T-cell (primary cell): Measurements from ENCODE around the gene TUB. TPM values are rescaled to one million over a fixed set of nuclear protein-coding genes. Genes with fewer than 3 reads are reported as not detected.
A peak's percentile ranks its signal among the peaks of the same experiment; 100 is the strongest.

ENCODE experiments used
- ATAC-seq, 4 experiments: fragments of 200-7000 bp in 3 of 4; fragments of 150-1000 bp in 1 of 4; cut with Tn5 transposase; replicated peaks in 1 of 4; 1 replicate in 3 of 4; 2 replicates in 1 of 4; pipeline ENCODE4 v1.10.0; 2021; ENCODE audit warnings: moderate library complexity in 3 of 4, mild to moderate bottlenecking in 2 of 4, moderate number of reproducible peaks in 1 of 4
- CTCF ChIA-PET, 2 donors: fragments of 300-600 bp; sonication (Branson Sonifier 250); formaldehyde crosslinking; loops; one replicate each; lab custom pipeline; 2022; ENCODE audit warnings: antibody characterized with exemption in 2 of 2; lab: Charles Lee
- POLR2A ChIA-PET, 2 donors: fragments of 300-600 bp; sonication (Branson Sonifier 250); formaldehyde crosslinking; loops; one replicate each; lab custom pipeline; 2022; ENCODE audit warnings: antibody characterized with exemption in 2 of 2; lab: Charles Lee
- DNase-seq, 35 experiments: peaks; one replicate each; pipeline versions ENCODE4 v3.0.0 to v3.0.0-alpha.2; 2013 to 2023
- H3K27ac ChIP-seq: one replicate; pipeline ENCODE4 v1.5.1; 2013; ENCODE audit warnings: low read length
- H3K27me3 ChIP-seq, 2 experiments: replicated peaks in 1 of 2; 1 replicate in 1 of 2; 2 replicates in 1 of 2; pipeline versions ENCODE4 v1.6.1 to v1.7.0; 2013; ENCODE audit warnings: low read length in 1 of 2, mixed read lengths in 1 of 2; ENCODE audit not compliant: control insufficient read depth in 2 of 2, insufficient read depth in 2 of 2; ENCODE audit errors: extremely low read depth in 1 of 2
- H3K36me3 ChIP-seq, 2 donors: 1 replicate in 1 of 2; 2 replicates in 1 of 2; pipeline versions ENCODE4 v1.6.1 to v1.7.0; 2013; ENCODE audit warnings: low read length in 1 of 2; ENCODE audit not compliant: control insufficient read depth in 2 of 2, insufficient read depth in 1 of 2; ENCODE audit errors: extremely low read depth in 1 of 2
- H3K4me1 ChIP-seq, 2 experiments: 1 replicate in 1 of 2; 2 replicates in 1 of 2; pipeline versions ENCODE4 v1.6.1 to v1.7.0; 2013; ENCODE audit warnings: low read length in 2 of 2, mixed read lengths in 1 of 2; ENCODE audit not compliant: insufficient read depth in 2 of 2, control insufficient read depth in 1 of 2; ENCODE audit errors: extremely low read depth in 1 of 2
- H3K4me3 ChIP-seq, 2 donors: 1 replicate in 1 of 2; 2 replicates in 1 of 2; pipeline versions ENCODE4 v1.5.1 to v1.7.0; 2013; ENCODE audit warnings: mild to moderate bottlenecking in 2 of 2, low read length in 1 of 2, moderate library complexity in 1 of 2; ENCODE audit not compliant: control insufficient read depth in 1 of 2; ENCODE audit errors: extremely low read depth in 1 of 2
- H3K9me3 ChIP-seq: 2 replicates; pipeline ENCODE4 v1.7.0; 2013
- H3K27ac Mint-ChIP-seq, 2 donors: one replicate each; pipeline ENCODE4 v1.8.0; 2020 to 2021; ENCODE audit warnings: mild to moderate bottlenecking in 2 of 2, mixed read lengths in 2 of 2
- H3K27me3 Mint-ChIP-seq, 2 donors: one replicate each; pipeline ENCODE4 v1.8.0; 2021 to 2022; ENCODE audit warnings: mixed read lengths in 2 of 2
- H3K36me3 Mint-ChIP-seq: one replicate; pipeline ENCODE4 v1.8.0; 2021; ENCODE audit warnings: mixed read lengths
- H3K4me1 Mint-ChIP-seq, 3 donors: one replicate each; pipeline ENCODE4 v1.8.0; 2020 to 2022; ENCODE audit warnings: mixed read lengths in 3 of 3, mild to moderate bottlenecking in 1 of 3
- H3K4me3 Mint-ChIP-seq, 3 donors: one replicate each; pipeline ENCODE4 v1.8.0; 2020 to 2022; ENCODE audit warnings: mild to moderate bottlenecking in 3 of 3, mixed read lengths in 3 of 3, moderate library complexity in 3 of 3
- H3K9me3 Mint-ChIP-seq, 3 donors: one replicate each; pipeline ENCODE4 v1.8.0; 2020 to 2022; ENCODE audit warnings: mixed read lengths in 3 of 3
- WGBS: methylation state at CpG from one replicate; pipeline ENCODE4 v1.1.5; 2013; ENCODE audit warnings: missing lambda C conversion rate; ENCODE audit not compliant: insufficient coverage; 5-methylcytosine and 5-hydroxymethylcytosine counted together
- total RNA-seq, 35 experiments: library from RNA in 6 of 35; stranded (reverse) in 6 of 35; fragments of 120-200 nt in 1 of 35; gene quantifications; one replicate each; pipeline versions ENCODE4 v1.2.1 to v1.2.4 and lab custom pipeline; 2013 to 2026

TUB gene
- total RNA-seq, 5 donors from 2014 or later (not counting 1 experiment from before 2014, with no cell fraction given) = 0.05 to 0.33 (median 0.19) TPM

GRCh38 chr11:8096575-8096974 lies 15.6 kb downstream of the TUB start:
- DNase-seq = peak in 2 of 35 experiments; percentile 1 to 3
- peaks cover 0 to 6% of the 10 kb centered on the region in 2 experiments for H3K4me1 ChIP-seq
- no peaks in the 10 kb centered on the region for H3K9me3 ChIP-seq
- Mint-ChIP-seq H3K27ac (no peak overlapping the region), H3K4me3 (no peak overlapping the region), H3K9me3 (no peaks in the 10 kb centered on the region), H3K36me3 (no peaks in the 10 kb centered on the region), H3K4me1 (peaks cover 0 to 5% (median 4%) of the 10 kb centered on the region in 3 donors), H3K27me3 (no peaks in the 10 kb centered on the region)
- H3K4me3 ChIP-seq = no peak overlapping the region
- H3K27me3 ChIP-seq = no peaks in the 10 kb centered on the region
- no peak overlapping the region for H3K27ac ChIP-seq
- ChIA-PET CTCF (interaction anchor here (0.6 to 5.6 kb wide), 5 partner anchors 9 to 90 kb away, joined by 3 to 75 read pairs (median 4); no protein-coding TSS in a partner anchor), POLR2A (no interaction called here)
- no peak for ATAC-seq
- WGBS = 100% methylated on average over 2 of the region's 6 CpGs
- no peaks in the 10 kb centered on the region for H3K36me3 ChIP-seq

GRCh38 chr11:8097062-8097461 lies 16.1 kb downstream of the TUB start:
- no peaks in the 10 kb centered on the region for H3K27me3 Mint-ChIP-seq
- H3K4me1 Mint-ChIP-seq = peaks cover 0 to 5% (median 4%) of the 10 kb centered on the region in 3 donors
- no peak overlapping the region for H3K4me3 Mint-ChIP-seq
- Histone ChIP-seq H3K4me3 (no peak overlapping the region), H3K36me3 (no peaks in the 10 kb centered on the region), H3K9me3 (no peaks in the 10 kb centered on the region), H3K27me3 (no peaks in the 10 kb centered on the region), H3K4me1 (peaks cover 0 to 6% of the 10 kb centered on the region in 2 experiments), H3K27ac (no peak overlapping the region)
- WGBS = 92% methylated on average over 2 of the region's 8 CpGs
- no peak overlapping the region for H3K27ac Mint-ChIP-seq
- ChIA-PET CTCF (interaction anchor here (0.8 to 5.6 kb wide), 3 partner anchors 10 to 76 kb away, joined by 3 to 75 read pairs (median 5); no protein-coding TSS in a partner anchor), POLR2A (no interaction called here)
- DNase-seq (peak in 2 of 35 experiments; percentile 1 to 2), ATAC-seq (no peak)
- H3K9me3 Mint-ChIP-seq = no peaks in the 10 kb centered on the region
- H3K36me3 Mint-ChIP-seq = no peaks in the 10 kb centered on the region

- no peak overlapping the region for H3K27ac ChIP-seq
- WGBS = no CpG with 5 or more reads among the region's 9 CpGs
- no peaks in the 10 kb centered on the region for H3K9me3 ChIP-seq
- DNase-seq = no peak
- Mint-ChIP-seq H3K27ac (no peak overlapping the region), H3K4me3 (no peak overlapping the region), H3K36me3 (no peaks in the 10 kb centered on the region), H3K4me1 (peaks cover 0 to 5% (median 4%) of the 10 kb centered on the region in 3 donors), H3K27me3 (no peaks in the 10 kb centered on the region), H3K9me3 (no peaks in the 10 kb centered on the region)
- no peaks in the 10 kb centered on the region for H3K27me3 ChIP-seq
- peaks cover 0 to 2% of the 10 kb centered on the region in 2 experiments for H3K4me1 ChIP-seq
- POLR2A ChIA-PET = no interaction called here
- ATAC-seq = no peak
- CTCF ChIA-PET = interaction anchor here (0.6 to 5.6 kb wide), 5 partner anchors 9 to 76 kb away, joined by 3 to 75 read pairs (median 5); no protein-coding TSS in a partner anchor
- H3K4me3 ChIP-seq = no peak overlapping the region
- H3K36me3 ChIP-seq = no peaks in the 10 kb centered on the region
Measured at GRCh38 chr11:8097468-8097867, 16.5 kb downstream of the TUB start.

GRCh38 chr11:8097926-8098325 lies 16.9 kb downstream of the TUB start:
- no peak for ATAC-seq
- no peaks in the 10 kb centered on the region for H3K36me3 ChIP-seq
- H3K27me3 ChIP-seq = no peaks in the 10 kb centered on the region
- ChIA-PET CTCF (interaction anchor here (0.6 to 5.6 kb wide), 6 partner anchors 9 to 63 kb away, joined by 3 to 75 read pairs (median 6); no protein-coding TSS in a partner anchor), POLR2A (no interaction called here)
- WGBS = 75% methylated on average over 2 of the region's 2 CpGs
- H3K27ac ChIP-seq = no peak overlapping the region
- Mint-ChIP-seq H3K4me1 (peaks cover 0 to under 1% (median 0%) of the 10 kb centered on the region in 3 donors), H3K27ac (no peak overlapping the region), H3K9me3 (no peaks in the 10 kb centered on the region), H3K27me3 (no peaks in the 10 kb centered on the region), H3K36me3 (no peaks in the 10 kb centered on the region), H3K4me3 (no peak overlapping the region)
- no peaks in the 10 kb centered on the region for H3K4me1 ChIP-seq
- DNase-seq = peak in 2 of 35 experiments; percentile 1 to 4
- no peak overlapping the region for H3K4me3 ChIP-seq
- H3K9me3 ChIP-seq = no peaks in the 10 kb centered on the region

GRCh38 chr11:8098361-8098760 lies 17.4 kb downstream of the TUB start:
- POLR2A ChIA-PET = no interaction called here
- H3K27ac Mint-ChIP-seq = no peak overlapping the region

GRCh38 chr11:8098879-8099278 lies 17.9 kb downstream of the TUB start:
- H3K27me3 Mint-ChIP-seq = no peaks in the 10 kb centered on the region
- no peaks in the 10 kb centered on the region for H3K36me3 ChIP-seq
- H3K9me3 Mint-ChIP-seq = no peaks in the 10 kb centered on the region
- DNase-seq (peak in 2 of 35 experiments; percentile 3 to 4), ATAC-seq (no peak)
- H3K27me3 ChIP-seq = no peaks in the 10 kb centered on the region
- WGBS = 70% methylated on average over 4 of the region's 6 CpGs
- ChIA-PET POLR2A (no interaction called here), CTCF (interaction anchor here (0.5 to 5.6 kb wide), 28 partner anchors 8 to 1623 kb away, joined by 3 to 75 read pairs (median 4); partner anchors contain the start of gene EIF3F (in 1 of the 2))
- H3K36me3 Mint-ChIP-seq = no peaks in the 10 kb centered on the region
- H3K4me3 Mint-ChIP-seq = no peak overlapping the region
- H3K4me3 ChIP-seq = no peak overlapping the region
- no peaks in the 10 kb centered on the region for H3K4me1 Mint-ChIP-seq
- H3K27ac Mint-ChIP-seq = no peak overlapping the region
- no peaks in the 10 kb centered on the region for H3K4me1 ChIP-seq
- no peak overlapping the region for H3K27ac ChIP-seq
- no peaks in the 10 kb centered on the region for H3K9me3 ChIP-seq

More at GRCh38 chr11:8098361-8098760, 17.4 kb downstream of the TUB start:
- Mint-ChIP-seq H3K27me3 (no peaks in the 10 kb centered on the region), H3K9me3 (no peaks in the 10 kb centered on the region), H3K4me3 (no peak overlapping the region), H3K4me1 (no peaks in the 10 kb centered on the region), H3K36me3 (no peaks in the 10 kb centered on the region)
- no peaks in the 10 kb centered on the region for H3K9me3 ChIP-seq
- H3K27me3 ChIP-seq = no peaks in the 10 kb centered on the region
- CTCF ChIA-PET = interaction anchor here (0.8 to 5.6 kb wide), 12 partner anchors 10 to 206 kb away, joined by 3 to 75 read pairs (median 10); partner anchors contain the start of gene EIF3F (in 1 of the 2)
- DNase-seq (no peak), ATAC-seq (no peak)
- no peaks in the 10 kb centered on the region for H3K36me3 ChIP-seq
- H3K27ac ChIP-seq = no peak overlapping the region
- WGBS = 72% methylated on average over 2 of the region's 4 CpGs
- no peaks in the 10 kb centered on the region for H3K4me1 ChIP-seq
- H3K4me3 ChIP-seq = no peak overlapping the region
